ENCODE data around the gene FMN1. TPM values are rescaled to one million over a fixed set of nuclear protein-coding genes. Genes with fewer than 3 reads are reported as not detected.

The FMN1 gene
- total and polyA plus RNA-seq, 11 donors: 0.61 to 10.6 (median 3.6) TPM

GRCh38 chr15:32935139-32935538, 259.4 kb downstream of the FMN1 start:
- Histone ChIP-seq H3K9me3 (peaks cover 0 to 17% (median 2%) of the 10 kb centered on the region in 12 donors), H3K36me3 (no peaks in the 10 kb centered on the region), H3K27me3 (no peaks in the 10 kb centered on the region), H3K4me1 (no peaks in the 10 kb centered on the region), H3K27ac (no peak overlapping the region), H3K4me3 (no peak overlapping the region)
- no peak for ATAC-seq
- intact Hi-C loops (cut with DNase I): no loop called here
- TF ChIP-seq CTCF (IDR thresholded peaks at IDR 0.05) (no peak), POLR2A (IDR thresholded peaks at IDR 0.05) (no peak)
- no peak for DNase-seq
- 94 to 97% (median 96%) methylated on average over 5 of the region's 5 CpGs for WGBS, 4 donors

- ATAC-seq: no peak
Observed at GRCh38 chr15:32933236-32933635, 261.3 kb downstream of the FMN1 start.

GRCh38 chr15:32928876-32929275, 265.6 kb downstream of the FMN1 start:
- intact Hi-C loops (cut with DNase I): loop anchor here in 1 of 10 donors (10.0 kb wide), 1 partner anchor 46 kb away; no protein-coding TSS in a partner anchor
- ATAC-seq: no peak
- no peaks in the 10 kb centered on the region for H3K27me3 ChIP-seq
- no peak overlapping the region for H3K27ac ChIP-seq
- TF ChIP-seq CTCF (IDR thresholded peaks at IDR 0.05) (no peak), POLR2A (IDR thresholded peaks at IDR 0.05) (no peak)
- no peaks in the 10 kb centered on the region for H3K4me1 ChIP-seq
- DNase-seq: no peak
- peaks cover 0 to 13% (median 2%) of the 10 kb centered on the region in 12 donors for H3K9me3 ChIP-seq
- 39 to 50% (median 41%) methylated on average over 3 of the region's 3 CpGs for WGBS, 4 donors
- no peak overlapping the region for H3K4me3 ChIP-seq
- no peaks in the 10 kb centered on the region for H3K36me3 ChIP-seq

More at GRCh38 chr15:32933236-32933635, 261.3 kb downstream of the FMN1 start:
- H3K27ac ChIP-seq: no peak overlapping the region
- H3K4me3 ChIP-seq: no peak overlapping the region
- TF ChIP-seq CTCF (IDR thresholded peaks at IDR 0.05): no peak
- intact Hi-C loops (cut with DNase I): no loop called here
- WGBS, 4 donors: 80 to 91% (median 85%) methylated on average over 1 of the region's 1 CpG
- no peak for DNase-seq
- H3K4me1 ChIP-seq: no peaks in the 10 kb centered on the region
- no peaks in the 10 kb centered on the region for H3K27me3 ChIP-seq
- no peaks in the 10 kb centered on the region for H3K36me3 ChIP-seq
- peaks cover 0 to 17% (median 2%) of the 10 kb centered on the region in 12 donors for H3K9me3 ChIP-seq

GRCh38 chr15:32927124-32927523, 267.4 kb downstream of the FMN1 start:
- Histone ChIP-seq H3K27me3 (no peaks in the 10 kb centered on the region), H3K4me1 (no peaks in the 10 kb centered on the region), H3K4me3 (no peak overlapping the region), H3K36me3 (no peaks in the 10 kb centered on the region), H3K27ac (no peak overlapping the region), H3K9me3 (peaks cover 0 to 13% (median 2%) of the 10 kb centered on the region in 12 donors)
- intact Hi-C loops (cut with DNase I): loop anchor here in 1 of 10 donors (10.0 kb wide), 1 partner anchor 48 kb away; no protein-coding TSS in a partner anchor
- no peak for ATAC-seq
- WGBS, 4 donors: 75 to 91% (median 88%) methylated on average over 4 of the region's 4 CpGs
- DNase-seq: no peak
- no peak for TF ChIP-seq CTCF (IDR thresholded peaks at IDR 0.05)
- TF ChIP-seq POLR2A (IDR thresholded peaks at IDR 0.05): no peak
